ENCODE results near the gene TVP23A.

TVP23A gene

DNA sequence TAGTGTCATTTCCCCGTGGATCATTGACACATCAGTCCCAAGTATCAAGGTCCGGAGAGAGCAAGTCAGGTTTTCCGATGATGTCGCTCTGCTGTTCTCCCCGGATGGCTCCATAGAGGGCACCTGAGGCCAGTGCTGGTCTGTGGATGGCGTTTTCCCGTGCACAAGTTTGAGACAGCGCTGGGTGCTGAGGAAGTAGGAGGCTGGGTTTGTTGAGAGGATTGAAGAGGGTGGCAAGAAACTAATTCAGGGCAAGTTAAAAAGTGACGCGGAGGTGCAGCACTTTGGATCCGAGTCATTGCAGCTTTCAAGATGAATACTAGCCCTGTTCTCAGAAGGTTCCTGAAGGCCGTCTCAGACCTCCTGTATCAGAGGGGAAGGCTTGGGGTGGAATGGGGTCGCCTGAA is 67.3 kb downstream of the TVP23A start:
- TF ChIP-seq, protein P1, sequence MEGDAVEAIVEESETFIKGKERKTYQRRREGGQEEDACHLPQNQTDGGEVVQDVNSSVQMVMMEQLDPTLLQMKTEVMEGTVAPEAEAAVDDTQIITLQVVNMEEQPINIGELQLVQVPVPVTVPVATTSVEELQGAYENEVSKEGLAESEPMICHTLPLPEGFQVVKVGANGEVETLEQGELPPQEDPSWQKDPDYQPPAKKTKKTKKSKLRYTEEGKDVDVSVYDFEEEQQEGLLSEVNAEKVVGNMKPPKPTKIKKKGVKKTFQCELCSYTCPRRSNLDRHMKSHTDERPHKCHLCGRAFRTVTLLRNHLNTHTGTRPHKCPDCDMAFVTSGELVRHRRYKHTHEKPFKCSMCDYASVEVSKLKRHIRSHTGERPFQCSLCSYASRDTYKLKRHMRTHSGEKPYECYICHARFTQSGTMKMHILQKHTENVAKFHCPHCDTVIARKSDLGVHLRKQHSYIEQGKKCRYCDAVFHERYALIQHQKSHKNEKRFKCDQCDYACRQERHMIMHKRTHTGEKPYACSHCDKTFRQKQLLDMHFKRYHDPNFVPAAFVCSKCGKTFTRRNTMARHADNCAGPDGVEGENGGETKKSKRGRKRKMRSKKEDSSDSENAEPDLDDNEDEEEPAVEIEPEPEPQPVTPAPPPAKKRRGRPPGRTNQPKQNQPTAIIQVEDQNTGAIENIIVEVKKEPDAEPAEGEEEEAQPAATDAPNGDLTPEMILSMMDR (IDR thresholded peaks at IDR 0.05) = no peak
- H3K9me3 Mint-ChIP-seq = no peaks in the 10 kb centered on the region
- H3K4me3 Mint-ChIP-seq = no peak overlapping the region
- H3K4me1 Mint-ChIP-seq = peaks cover 13% of the 10 kb centered on the region
- no peak overlapping the region for H3K27ac Mint-ChIP-seq
- H3K27me3 Mint-ChIP-seq (ENCODE audit: low read depth, poor library complexity) = peaks cover 5% of the 10 kb centered on the region
- DNase-seq = no peak
- H3K36me3 Mint-ChIP-seq (ENCODE audit: low read depth) = peaks cover 35% of the 10 kb centered on the region

DNA sequence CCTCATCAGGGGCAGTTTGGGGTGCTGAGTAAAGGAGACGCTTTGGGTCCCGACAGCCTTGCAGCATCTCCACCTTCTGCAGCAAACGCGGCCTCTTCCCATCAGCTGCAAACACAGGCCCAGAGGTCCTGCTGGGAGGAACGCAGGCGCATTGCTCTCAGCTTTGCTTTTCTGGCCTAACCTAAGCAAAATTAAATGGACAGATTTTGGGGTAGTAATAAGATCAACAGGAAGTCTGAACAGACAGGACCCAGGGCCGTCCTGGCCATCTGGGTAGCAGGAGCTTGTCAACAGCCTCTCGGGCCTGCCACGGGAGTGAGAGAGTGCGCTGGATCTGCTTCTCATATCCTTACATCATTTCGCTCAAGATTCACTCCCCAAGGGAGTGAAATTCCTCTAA is 67.8 kb downstream of the TVP23A start:
- peaks cover 5% of the 10 kb centered on the region for H3K27me3 Mint-ChIP-seq (ENCODE audit: low read depth, poor library complexity)
- no peak overlapping the region for H3K4me3 Mint-ChIP-seq
- H3K4me1 Mint-ChIP-seq = peaks cover 18% of the 10 kb centered on the region
- no peaks in the 10 kb centered on the region for H3K9me3 Mint-ChIP-seq
- DNase-seq = no peak
- peak overlapping the region; percentile 82 for H3K27ac Mint-ChIP-seq
- TF ChIP-seq, protein P1 (IDR thresholded peaks at IDR 0.05) = no peak
- H3K36me3 Mint-ChIP-seq (ENCODE audit: low read depth) = peaks cover 32% of the 10 kb centered on the region

DNA sequence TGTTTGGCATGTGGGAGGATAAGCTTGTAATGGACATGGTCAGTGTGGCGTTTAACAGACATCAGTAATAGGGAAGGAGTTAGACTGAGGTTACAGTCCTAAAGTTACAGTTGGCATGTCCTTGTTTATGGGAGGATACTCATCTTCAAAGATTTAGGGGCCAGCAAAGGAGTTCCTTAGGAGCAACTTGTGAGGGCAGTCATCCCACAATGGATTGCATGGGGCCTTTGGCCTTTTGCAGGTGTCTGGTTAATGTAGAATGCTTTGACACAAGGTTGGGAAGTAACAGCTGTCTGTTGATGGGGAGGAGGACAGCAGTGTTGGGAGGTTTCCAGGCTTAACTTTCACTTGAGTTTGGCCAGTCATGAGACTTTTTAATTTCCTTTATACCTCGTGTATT is 72.8 kb downstream of the TVP23A start:
- H3K4me3 Mint-ChIP-seq = peak overlapping the region; percentile 28

DNA sequence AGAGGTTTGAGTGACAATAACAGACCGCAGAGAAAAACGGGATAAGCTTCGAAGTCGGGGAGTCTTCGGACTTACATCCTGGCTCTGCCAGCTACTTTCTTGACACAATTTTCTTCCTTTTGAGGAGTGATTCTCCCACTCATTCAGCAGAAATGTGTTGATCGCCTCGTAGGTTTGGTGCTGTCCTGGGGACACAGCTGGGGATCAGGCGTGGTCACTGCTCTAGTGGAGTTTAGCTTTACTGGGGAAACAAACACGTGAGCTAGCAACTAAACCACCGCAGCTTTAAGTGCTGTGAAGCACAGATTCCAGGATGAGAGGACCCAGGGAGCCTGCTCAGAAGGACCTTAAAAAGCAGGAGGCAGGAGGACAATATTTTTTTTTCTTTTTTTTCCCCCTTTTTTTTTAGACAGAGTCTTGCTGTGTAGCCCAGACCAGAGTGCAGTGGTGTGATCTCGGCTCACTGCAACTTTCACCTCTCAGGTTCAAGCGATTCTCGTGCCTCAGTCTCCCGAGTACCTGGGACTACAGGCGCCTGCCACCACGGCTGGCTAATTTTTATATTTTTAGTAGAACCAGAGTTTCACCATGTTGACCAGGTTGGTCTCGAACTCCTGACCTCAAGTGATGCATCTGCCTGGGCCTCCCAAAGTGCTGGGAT is 74.1 kb downstream of the TVP23A start:
- H3K27ac Mint-ChIP-seq = peak overlapping the region; percentile 99
- TF ChIP-seq, protein P1 (IDR thresholded peaks at IDR 0.05) = no peak
- no peaks in the 10 kb centered on the region for H3K9me3 Mint-ChIP-seq
- H3K27me3 Mint-ChIP-seq (ENCODE audit: low read depth, poor library complexity) = peaks cover 10% of the 10 kb centered on the region
- peaks cover 71% of the 10 kb centered on the region for H3K4me1 Mint-ChIP-seq
- H3K36me3 Mint-ChIP-seq (ENCODE audit: low read depth) = peaks cover 9% of the 10 kb centered on the region
- H3K4me3 Mint-ChIP-seq = peak overlapping the region; percentile 89
- DNase-seq = no peak

More for the DNA sequence above, 72.8 kb downstream of the TVP23A start:
- no peaks in the 10 kb centered on the region for H3K9me3 Mint-ChIP-seq
- peaks cover 10% of the 10 kb centered on the region for H3K27me3 Mint-ChIP-seq (ENCODE audit: low read depth, poor library complexity)
- peaks cover 12% of the 10 kb centered on the region for H3K36me3 Mint-ChIP-seq (ENCODE audit: low read depth)
- no peak overlapping the region for H3K27ac Mint-ChIP-seq
- peaks cover 58% of the 10 kb centered on the region for H3K4me1 Mint-ChIP-seq
- TF ChIP-seq, protein P1 (IDR thresholded peaks at IDR 0.05) = no peak
- DNase-seq = no peak

DNA sequence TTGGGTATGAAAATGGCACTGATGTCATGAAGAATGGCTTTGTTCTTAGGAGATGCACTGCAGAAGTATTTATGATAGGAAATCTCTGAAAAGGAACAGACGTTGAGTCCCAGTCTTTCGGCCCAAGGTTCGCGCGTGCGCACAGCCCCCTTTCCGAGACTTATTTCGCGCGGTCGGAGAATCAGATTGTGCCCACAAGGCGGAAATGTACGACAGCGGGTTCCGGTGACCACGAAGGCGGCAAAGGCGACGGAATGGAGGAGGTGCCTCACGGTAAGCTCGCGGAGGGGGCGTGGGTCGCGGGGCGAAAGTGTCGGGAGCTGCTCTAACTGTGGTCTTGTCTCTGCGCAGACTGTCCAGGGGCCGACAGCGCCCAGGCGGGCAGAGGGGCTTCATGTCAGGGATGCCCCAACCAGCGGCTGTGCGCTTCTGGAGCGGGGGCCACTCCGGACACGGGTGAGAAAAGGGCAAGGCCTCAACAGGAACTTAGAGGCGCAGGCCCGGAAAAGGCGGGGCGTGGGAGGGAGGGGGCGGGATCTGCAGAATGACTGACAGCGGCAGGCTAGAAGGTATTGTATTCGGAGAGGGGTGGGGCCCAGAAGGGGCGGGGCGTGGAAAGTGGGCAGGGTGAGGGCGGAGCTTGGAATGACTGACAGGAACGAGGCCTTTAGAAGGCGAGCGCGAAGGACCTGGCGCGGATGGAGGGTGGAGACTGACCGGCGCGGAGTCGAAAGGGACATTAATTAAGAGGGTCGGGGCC is 74.8 kb downstream of the TVP23A start, which contains the start of gene NUBP1:
Gene NUBP1, plus strand, starts transcription at position 233 of the 760 bp plus-strand sequence. Its CDS starts 22 bp downstream, at position 255.
- H3K9me3 Mint-ChIP-seq = no peaks in the 10 kb centered on the region
- TF ChIP-seq, protein P1 (IDR thresholded peaks at IDR 0.05) = no peak
- peak within 1 kb of the TSS; percentile 89 for H3K4me3 Mint-ChIP-seq
- peak within 1 kb of the TSS; percentile 99 for H3K27ac Mint-ChIP-seq
- peaks cover 5% of the 10 kb centered on the region for H3K36me3 Mint-ChIP-seq (ENCODE audit: low read depth)
- peaks cover 74% of the 10 kb centered on the region for H3K4me1 Mint-ChIP-seq
- peaks cover 6% of the 10 kb centered on the region for H3K27me3 Mint-ChIP-seq (ENCODE audit: low read depth, poor library complexity)
- peak; percentile 100 for DNase-seq

Data from nephron progenitor cell (in vitro differentiated cells).